ENCODE measurements around the gene PDCD1. TPM values are rescaled to one million over a fixed set of nuclear protein-coding genes. Genes with fewer than 3 reads are reported as not detected.
A peak's percentile ranks its signal among the peaks of the same experiment; 100 is the strongest.

The PDCD1 gene
- total and polyA plus RNA-seq, 2 of the 13 experiments (the other 11 are each of a cell fraction or from before 2014, with no cell fraction given), result 0.04 TPM; not detected in 1

GRCh38 chr2:241808721-241809382 lies 49.8 kb downstream of the PDCD1 start, which contains the start of gene NEU4 (continued):
- TF ChIP-seq ZBTB40 (IDR thresholded peaks at IDR 0.05), result no peak
- TF ChIP-seq ZBTB40 (CRISPR knock-in tag; IDR thresholded peaks at IDR 0.05), result peak; percentile 87
- TF ChIP-seq ZNF10 (CRISPR knock-in tag; IDR thresholded peaks at IDR 0.05; ENCODE audit: borderline replicate concordance, low read depth), result no peak
- TF ChIP-seq PRDM15 (CRISPR knock-in tag; IDR thresholded peaks at IDR 0.05), result peak; percentile 78; the same call in 1 of the 2 replicates
- no peak for TF ChIP-seq CEBPB (IDR thresholded peaks at IDR 0.05; ENCODE audit: borderline replicate concordance, low read depth, low read length)
- TF ChIP-seq AHR (CRISPR knock-in tag; IDR thresholded peaks at IDR 0.05), result peak; percentile 65; the same call in 1 of the 2 replicates
- TF ChIP-seq NR2C2 (CRISPR knock-in tag; IDR thresholded peaks at IDR 0.05; ENCODE audit: borderline replicate concordance), result peak; percentile 67; the same call in 1 of the 2 replicates
- TF ChIP-seq SP140L (CRISPR knock-in tag; IDR thresholded peaks at IDR 0.05; ENCODE audit: borderline replicate concordance), result no peak
- TF ChIP-seq MTERF4 (CRISPR knock-in tag; IDR thresholded peaks at IDR 0.05), result peak; percentile 94; the same call in 1 of the 2 replicates
- TF ChIP-seq ZNF296 (CRISPR knock-in tag; conservative IDR thresholded peaks at IDR 0.05), result peak; percentile 93
- peak; percentile 92 for TF ChIP-seq PATZ1 (CRISPR knock-in tag; IDR thresholded peaks at IDR 0.05)
- no peak for TF ChIP-seq IKZF1 (IDR thresholded peaks at IDR 0.05)
